Hepatocyte (in vitro differentiated cells): ENCODE results near the gene GALNT18. TPM values are rescaled to one million over a fixed set of nuclear protein-coding genes. Genes with fewer than 3 reads are reported as not detected.

ENCODE experiments used
- DNase-seq: peaks from one replicate; pipeline ENCODE4 v3.0.0-alpha.2; 2016; ENCODE audit warnings: low spot score
- H2AFZ ChIP-seq: fragments of 200-600 bp; sonication (generic); 2 replicates; pipeline ENCODE4 v1.6.0; 2016; ENCODE audit warnings: antibody characterized with exemption, mild to moderate bottlenecking
- H3K27ac ChIP-seq: fragments of 200-600 bp; sonication (generic); 2 replicates; pipeline ENCODE4 v1.5.1; 2016; ENCODE audit warnings: mild to moderate bottlenecking
- H3K27me3 ChIP-seq: fragments of 200-600 bp; sonication (generic); 2 replicates; pipeline ENCODE4 v1.6.1; 2016
- H3K36me3 ChIP-seq: fragments of 200-600 bp; sonication (generic); replicated peaks from 2 replicates; pipeline ENCODE4 v1.5.1; 2016; ENCODE audit warnings: low read depth; ENCODE audit not compliant: insufficient read depth
- H3K4me1 ChIP-seq: fragments of 200-600 bp; sonication (generic); 2 replicates; pipeline ENCODE4 v1.5.1; 2016; ENCODE audit warnings: mild to moderate bottlenecking, moderate library complexity; ENCODE audit not compliant: insufficient read depth
- H3K4me2 ChIP-seq: fragments of 200-600 bp; sonication (generic); 2 replicates; pipeline ENCODE4 v1.6.0; 2016
- H3K4me3 ChIP-seq: fragments of 200-600 bp; sonication (generic); 2 replicates; pipeline ENCODE4 v1.5.1; 2016; ENCODE audit warnings: mild to moderate bottlenecking
- H3K79me2 ChIP-seq: fragments of 200-600 bp; sonication (generic); 2 replicates; pipeline ENCODE4 v1.6.0; 2017; ENCODE audit warnings: mild to moderate bottlenecking
- H3K9me2 ChIP-seq: fragments of 200-600 bp; sonication (generic); replicated peaks from 2 replicates; pipeline ENCODE4 v1.6.0; 2017; ENCODE audit warnings: mild to moderate bottlenecking; ENCODE audit not compliant: insufficient read depth
- H3K9me3 ChIP-seq: fragments of 200-600 bp; sonication (generic); 2 replicates; pipeline ENCODE4 v1.5.1; 2016; ENCODE audit warnings: low read depth, mild to moderate bottlenecking
- H4K20me1 ChIP-seq: fragments of 200-600 bp; sonication (generic); 2 replicates; pipeline ENCODE4 v1.6.0; 2016; ENCODE audit warnings: mild to moderate bottlenecking; ENCODE audit not compliant: insufficient read depth, poor library complexity, severe bottlenecking
- CTCF ChIP-seq: fragments of 200-600 bp; sonication (generic); IDR thresholded peaks from 2 replicates; pipeline ENCODE4 v1.5.1; 2016; ENCODE audit warnings: antibody characterized with exemption, mild to moderate bottlenecking; ENCODE audit not compliant: poor library complexity
- EZH2 ChIP-seq: fragments of 200-600 bp; sonication (generic); IDR thresholded peaks from 2 replicates; pipeline ENCODE4 v1.6.1; 2016; ENCODE audit warnings: antibody characterized with exemption, mild to moderate bottlenecking, borderline replicate concordance
- EZH2phosphoT487 ChIP-seq: fragments of 200-600 bp; sonication (generic); IDR thresholded peaks from one replicate; pipeline ENCODE4 v1.6.1; 2018; ENCODE audit warnings: antibody characterized with exemption, mild to moderate bottlenecking, low read depth, moderate library complexity; ENCODE audit not compliant: unreplicated experiment, severe bottlenecking
- WGBS: methylation state at CpG from one replicate; pipeline ENCODE4 v1.1.6; 2016; ENCODE audit warnings: low lambda C conversion rate; ENCODE audit errors: missing lambda C conversion rate; 5-methylcytosine and 5-hydroxymethylcytosine counted together
- polyA plus RNA-seq: library from polyadenylated mRNA; unstranded; fragments of >200 nt; fragmentation: Nextera tagmentation; extraction: Ambion mirVana; gene quantifications from 2 replicates; pipeline ENCODE4 v1.2.1, GENCODE V29; 2016
- total RNA-seq: library from RNA; depleted of rRNA; stranded (reverse); fragments of >200 nt; gene quantifications from 2 replicates; pipeline ENCODE4 v1.2.3, GENCODE V29; 2014

The GALNT18 gene
- total and polyA plus RNA-seq, 2 experiments from 2014 or later = 11.6 to 22.4 TPM

GRCh38 chr11:11528986-11529385, 92.8 kb downstream of the GALNT18 start:
- Histone ChIP-seq H3K4me2 (no peak overlapping the region), H3K4me1 (no peaks in the 10 kb centered on the region), H3K4me3 (no peak overlapping the region), H3K36me3 (no peaks in the 10 kb centered on the region), H3K9me3 (no peaks in the 10 kb centered on the region), H3K27ac (no peak overlapping the region), H3K9me2 (no peaks in the 10 kb centered on the region), H3K79me2 (no peaks in the 10 kb centered on the region), H4K20me1 (no peaks in the 10 kb centered on the region), H3K27me3 (no peaks in the 10 kb centered on the region), H2AFZ (no peak overlapping the region)
- no peak for DNase-seq
- WGBS = 80% methylated on average over 1 of the region's 1 CpG
- TF ChIP-seq EZH2 = no peak
- TF ChIP-seq CTCF = no peak
- TF ChIP-seq EZH2phosphoT487 = no peak

GRCh38 chr11:11525283-11525682, 96.5 kb downstream of the GALNT18 start:
- Histone ChIP-seq H4K20me1 (no peaks in the 10 kb centered on the region), H2AFZ (no peak overlapping the region), H3K4me3 (no peak overlapping the region), H3K9me3 (no peaks in the 10 kb centered on the region), H3K79me2 (no peaks in the 10 kb centered on the region), H3K4me2 (no peak overlapping the region), H3K27ac (no peak overlapping the region), H3K36me3 (no peaks in the 10 kb centered on the region), H3K27me3 (no peaks in the 10 kb centered on the region), H3K9me2 (no peaks in the 10 kb centered on the region), H3K4me1 (no peaks in the 10 kb centered on the region)
- no peak for DNase-seq
- 92% methylated on average over 5 of the region's 5 CpGs for WGBS
- TF ChIP-seq EZH2 (no peak), EZH2phosphoT487 (no peak), CTCF (no peak)

GRCh38 chr11:11524436-11525061, 97.3 kb downstream of the GALNT18 start:
- DNase-seq = no peak
- 85% methylated on average over 5 of the region's 5 CpGs for WGBS
- H3K9me2 ChIP-seq = no peaks in the 10 kb centered on the region
- no peaks in the 10 kb centered on the region for H3K9me3 ChIP-seq
- no peak overlapping the region for H3K27ac ChIP-seq
- TF ChIP-seq EZH2 = no peak
- no peak for TF ChIP-seq CTCF
- no peak for TF ChIP-seq EZH2phosphoT487
- no peak overlapping the region for H2AFZ ChIP-seq
- no peaks in the 10 kb centered on the region for H3K27me3 ChIP-seq
- H3K4me2 ChIP-seq = no peak overlapping the region
- H4K20me1 ChIP-seq = no peaks in the 10 kb centered on the region
- no peak overlapping the region for H3K4me3 ChIP-seq
- H3K4me1 ChIP-seq = no peaks in the 10 kb centered on the region
- H3K36me3 ChIP-seq = no peaks in the 10 kb centered on the region
- no peaks in the 10 kb centered on the region for H3K79me2 ChIP-seq
